HG02885 (cell line): Measurements from ENCODE around the gene KMO.

ENCODE experiments used
- ATAC-seq: cut with Tn5 transposase; IDR thresholded peaks from one replicate; pipeline ENCODE4 v1.9.1; 2021; ENCODE audit warnings: mild to moderate bottlenecking; ENCODE audit not compliant: unreplicated experiment, poor library complexity

Gene KMO

GRCh38 chr1:241642593-241642944 lies 110.4 kb downstream of the KMO start:
- no peak for ATAC-seq

DNA sequence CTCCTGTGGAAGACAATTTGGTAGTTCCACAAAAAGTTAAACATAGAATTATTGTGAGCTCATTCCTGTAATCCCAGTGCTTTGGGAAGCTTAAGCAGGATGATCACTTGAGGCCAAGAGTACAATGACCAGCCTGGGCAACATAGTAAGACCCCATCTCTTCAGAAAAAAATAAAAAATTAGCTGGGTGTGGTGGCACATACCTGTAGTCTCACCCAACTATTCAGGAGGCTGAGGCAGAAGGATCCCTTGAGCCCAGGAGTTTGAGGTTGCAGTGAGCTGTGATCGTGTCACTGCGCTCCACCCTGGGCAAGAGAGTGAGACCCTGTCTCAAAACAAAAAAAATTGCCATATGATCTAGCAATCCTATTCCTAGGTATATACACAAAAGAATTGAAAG lies 112.1 kb downstream of the KMO start:
- no peak for ATAC-seq

DNA sequence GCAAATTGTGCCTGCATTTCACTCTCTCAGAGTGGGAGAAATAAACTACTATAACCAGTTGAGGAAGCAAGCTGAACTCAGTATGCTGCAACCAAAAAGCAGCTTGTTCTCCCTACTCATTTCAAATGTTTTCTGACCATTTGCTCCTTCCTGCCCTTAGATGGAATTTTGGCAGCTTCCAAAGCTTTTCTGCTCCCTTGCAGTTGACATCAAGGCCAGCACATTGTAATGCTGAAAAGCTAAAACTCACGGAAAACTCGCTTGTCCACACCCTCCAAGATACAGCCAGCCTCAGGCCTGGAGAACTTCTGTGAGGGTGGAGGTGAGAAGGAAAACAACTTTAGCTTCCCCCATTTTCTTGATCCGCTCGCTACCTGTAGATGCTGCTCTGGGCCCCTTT lies 113.0 kb downstream of the KMO start:
- no peak for ATAC-seq
